ENCODE data around the gene ZNF394.
A peak's percentile ranks its signal among the peaks of the same experiment; 100 is the strongest.

The ZNF394 gene

DNA sequence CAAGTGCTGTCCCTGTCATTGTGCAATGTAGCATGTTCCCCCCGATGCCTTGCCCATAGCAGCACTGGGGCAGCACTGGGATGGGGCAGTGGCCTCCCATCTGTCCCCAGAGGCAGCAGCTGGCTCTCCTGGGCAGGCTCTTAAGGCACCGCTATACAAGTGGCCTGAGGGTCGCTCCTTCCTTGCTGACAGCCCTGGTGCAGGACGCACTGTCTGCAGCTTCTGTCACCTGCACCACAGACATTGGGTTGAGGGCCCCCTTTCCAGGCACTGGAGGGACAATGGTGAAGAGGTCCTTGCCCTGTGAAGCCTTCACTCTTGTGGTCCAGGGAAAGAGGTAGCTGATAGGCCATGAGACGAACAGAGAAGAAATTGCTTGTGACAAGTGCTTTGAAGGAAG is 50.8 kb downstream of the ZNF394 start:
- no peak for DNase-seq (ENCODE audit: low spot score)

DNA sequence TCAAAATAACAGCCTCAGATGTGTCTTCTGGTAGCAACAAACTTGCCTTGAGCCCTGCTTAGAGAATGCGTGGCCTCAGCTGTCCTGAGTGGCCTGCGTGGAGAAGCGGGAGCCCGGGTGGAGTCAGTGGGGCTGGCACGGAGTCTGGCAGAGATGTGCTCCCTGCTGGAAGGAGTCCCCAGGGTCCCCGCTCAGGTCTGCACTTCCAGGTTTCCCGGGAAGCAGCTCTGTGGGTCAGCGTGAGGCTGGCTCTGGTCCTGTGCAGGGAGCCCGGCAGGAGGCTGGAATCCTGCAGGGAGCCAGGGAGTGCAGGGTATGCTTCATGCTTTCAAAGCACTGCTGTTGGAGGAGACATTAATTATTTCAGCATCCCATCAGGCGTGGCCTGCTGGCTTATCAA is 51.2 kb downstream of the ZNF394 start:
- no peak for DNase-seq (ENCODE audit: low spot score)

DNA sequence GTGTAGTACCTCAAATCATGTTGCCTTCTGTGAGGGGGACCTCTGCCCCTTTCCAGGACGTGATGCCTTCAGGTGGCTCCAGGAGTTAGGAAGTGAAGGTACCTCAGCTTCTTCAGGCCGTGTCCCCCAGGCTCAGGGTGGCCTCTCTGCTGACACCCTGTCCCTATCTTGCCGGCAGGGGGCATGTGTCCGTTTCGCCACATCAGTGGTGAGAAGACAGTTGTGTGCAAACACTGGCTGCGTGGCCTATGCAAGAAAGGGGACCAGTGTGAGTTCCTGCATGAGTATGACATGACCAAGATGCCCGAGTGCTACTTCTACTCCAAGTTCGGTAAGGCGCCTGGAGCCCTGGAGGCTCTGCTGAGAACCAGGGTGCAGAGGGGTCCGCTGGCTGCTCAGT is 52.1 kb downstream of the ZNF394 start:
- peak; percentile 38 for DNase-seq (ENCODE audit: low spot score)

- DNase-seq (ENCODE audit: low spot score), result no peak
These were observed 54.0 kb downstream of the ZNF394 start for GRCh38 chr7:99446096-99446495.
